ENCODE results near the gene FAM78A.
"Not testable (repeated sequence)": the region's sequence is repeated elsewhere in the genome, so short reads cannot be mapped to it uniquely, and the experiment has no call there.

Gene FAM78A

GRCh38 chr9:131264231-131264630 is 12.1 kb downstream of the FAM78A start:
- DNase-seq (ENCODE audit: low read depth) = no peak

DNA sequence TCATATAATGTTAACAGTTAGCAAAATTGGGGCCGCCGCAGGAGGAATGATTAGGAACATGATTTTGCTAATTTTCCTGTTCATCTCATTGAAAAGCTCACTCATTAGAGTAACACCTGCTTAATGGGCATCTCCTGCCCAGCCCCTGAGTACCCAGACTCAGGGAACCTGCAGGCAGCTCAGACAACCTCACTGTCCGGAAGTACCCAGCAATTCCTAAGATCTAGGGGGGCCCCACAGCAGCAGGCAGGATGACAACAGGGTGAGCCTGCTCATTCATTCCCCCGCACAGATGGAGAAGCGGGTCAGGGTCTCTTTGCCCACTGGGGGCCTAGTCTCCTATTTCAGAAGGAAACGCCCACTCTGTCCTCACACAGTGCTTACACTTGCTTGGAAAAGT is 12.6 kb downstream of the FAM78A start:
- no peak for DNase-seq (ENCODE audit: low read depth)

DNA sequence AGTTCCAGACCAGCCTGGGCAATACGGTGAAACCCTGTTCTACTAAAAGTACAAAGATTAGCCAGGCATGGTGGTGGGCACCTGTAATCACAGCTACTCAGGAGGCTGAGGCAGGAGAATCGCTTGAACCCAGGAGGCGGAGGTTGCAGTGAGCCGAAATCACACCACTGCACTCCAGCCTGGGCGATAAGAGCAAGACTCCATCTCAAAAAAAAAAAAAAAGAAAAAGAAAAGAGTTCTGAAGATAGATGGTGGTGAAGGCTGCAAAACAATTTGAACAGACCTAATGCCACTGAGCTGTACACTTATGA is 13.3 kb downstream of the FAM78A start:
- not testable (repeated sequence) for DNase-seq (ENCODE audit: low read depth)

GRCh38 chr9:131262327-131263032 is 13.8 kb downstream of the FAM78A start:
- DNase-seq (ENCODE audit: low read depth) = no peak

DNA sequence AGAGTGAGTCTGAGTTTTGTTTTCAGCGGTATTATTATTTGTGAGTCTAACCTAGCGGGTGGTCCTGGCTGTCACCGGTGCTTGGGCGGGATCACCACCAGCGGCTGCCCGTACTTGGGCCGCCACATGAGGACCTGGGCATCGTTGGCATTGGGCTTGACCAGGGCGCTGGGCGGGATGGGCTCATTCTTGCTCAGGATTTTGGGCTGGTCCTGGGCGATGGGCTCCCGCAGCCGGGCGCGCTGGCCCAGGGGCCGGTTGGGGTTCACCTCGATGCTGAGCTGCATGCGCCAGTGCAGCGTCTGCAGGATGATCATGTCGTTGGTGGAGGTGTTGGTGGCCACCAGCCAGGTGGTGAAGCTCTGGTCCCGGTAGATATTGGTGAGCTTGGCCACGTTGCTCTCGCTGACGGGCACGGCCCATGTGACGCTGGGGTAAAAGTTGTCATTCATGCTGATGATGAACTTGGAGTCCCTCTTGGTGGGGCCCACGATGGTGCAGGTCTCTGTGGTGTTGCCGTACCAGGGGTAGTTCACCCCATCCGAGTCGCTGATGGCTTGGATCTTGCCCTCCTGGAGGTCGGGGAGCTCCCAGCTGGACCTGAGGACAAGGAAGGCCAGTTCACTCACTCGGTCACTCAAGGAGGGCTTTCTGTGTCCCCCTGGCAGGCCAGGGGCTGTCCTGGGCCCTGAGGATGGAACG is 15.4 kb downstream of the FAM78A start:
- DNase-seq (ENCODE audit: low read depth) = no peak

DNA sequence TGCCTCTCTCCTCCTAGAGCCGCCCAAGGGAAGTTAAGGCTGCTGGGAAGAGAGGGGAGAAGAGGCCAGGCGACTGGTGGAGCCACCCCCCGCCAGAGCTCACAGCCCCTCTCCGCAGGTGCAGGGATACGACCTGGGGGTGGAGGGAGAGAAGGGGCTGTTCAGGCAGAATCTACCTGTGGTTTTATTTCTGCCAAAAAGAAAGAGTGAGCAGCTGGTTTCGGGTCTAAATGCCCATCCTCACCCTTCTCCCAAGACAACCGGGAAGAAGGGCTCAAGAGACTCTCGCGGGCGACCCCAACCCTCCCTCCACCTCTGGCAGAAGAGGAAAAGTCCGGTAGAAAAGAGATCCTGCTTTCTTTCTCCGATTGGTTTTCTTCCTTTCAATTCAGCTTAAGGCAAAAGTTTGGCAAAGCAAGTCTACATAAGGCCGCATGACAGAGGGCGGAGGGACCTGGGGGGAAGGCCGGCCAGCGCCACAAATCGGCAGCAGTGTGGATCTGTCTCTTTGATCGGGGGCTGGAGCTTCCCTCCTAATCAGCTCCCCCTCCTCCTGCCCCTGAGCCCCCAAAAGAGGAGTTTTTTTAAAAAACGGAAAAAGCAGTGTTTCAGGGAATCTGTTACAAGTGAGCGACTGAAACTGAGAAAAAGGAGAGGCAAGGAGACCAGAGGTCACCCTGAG is 16.3 kb downstream of the FAM78A start:
- DNase-seq (ENCODE audit: low read depth) = no peak

DNA sequence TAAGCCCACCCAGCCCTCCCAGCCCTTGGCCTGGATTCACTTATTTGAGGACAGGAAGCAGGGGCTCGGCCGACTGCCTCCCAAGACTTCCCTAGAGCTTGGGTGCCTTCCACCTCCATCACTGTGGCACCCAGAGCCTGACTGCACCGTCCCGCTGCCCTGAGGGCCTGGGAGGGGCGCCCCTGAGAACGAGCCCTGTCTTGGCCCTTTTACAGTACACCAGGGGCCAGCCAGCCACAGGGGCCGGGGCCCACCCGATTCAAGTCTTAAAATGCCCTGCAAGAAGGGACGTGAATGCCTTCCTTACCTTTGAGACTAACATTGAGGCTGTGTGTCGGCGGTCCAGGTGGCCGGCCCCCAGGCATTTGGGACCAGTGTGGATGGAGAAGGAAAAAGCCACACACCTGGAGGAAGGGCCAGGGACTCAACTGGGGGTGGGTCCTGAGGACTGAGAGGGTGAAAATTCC is 16.8 kb downstream of the FAM78A start:
- DNase-seq (ENCODE audit: low read depth) = no peak

GRCh38 chr9:131258698-131259431 is 17.4 kb downstream of the FAM78A start:
- no peak for DNase-seq (ENCODE audit: low read depth)

DNA sequence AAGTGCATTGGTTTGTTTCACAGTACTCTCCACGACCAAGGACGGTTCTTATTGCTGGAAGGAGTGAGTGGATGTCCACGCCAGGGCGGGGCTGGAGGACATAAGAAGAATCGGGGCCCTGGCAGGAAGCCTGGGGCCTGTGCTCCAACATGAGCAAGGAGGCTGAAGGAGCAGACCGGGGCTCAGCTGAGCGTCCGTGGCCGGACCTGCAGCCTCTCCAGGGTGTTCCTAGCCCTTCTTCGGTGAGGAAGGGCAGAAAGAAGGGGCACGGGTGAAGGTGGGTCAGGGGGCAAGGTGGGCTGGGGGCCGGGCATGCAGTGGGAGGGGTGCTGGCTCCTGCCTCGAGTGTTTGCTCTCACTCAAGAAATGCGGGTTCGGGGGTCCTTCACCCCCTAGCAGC is 18.1 kb downstream of the FAM78A start:
- DNase-seq (ENCODE audit: low read depth) = no peak

DNA sequence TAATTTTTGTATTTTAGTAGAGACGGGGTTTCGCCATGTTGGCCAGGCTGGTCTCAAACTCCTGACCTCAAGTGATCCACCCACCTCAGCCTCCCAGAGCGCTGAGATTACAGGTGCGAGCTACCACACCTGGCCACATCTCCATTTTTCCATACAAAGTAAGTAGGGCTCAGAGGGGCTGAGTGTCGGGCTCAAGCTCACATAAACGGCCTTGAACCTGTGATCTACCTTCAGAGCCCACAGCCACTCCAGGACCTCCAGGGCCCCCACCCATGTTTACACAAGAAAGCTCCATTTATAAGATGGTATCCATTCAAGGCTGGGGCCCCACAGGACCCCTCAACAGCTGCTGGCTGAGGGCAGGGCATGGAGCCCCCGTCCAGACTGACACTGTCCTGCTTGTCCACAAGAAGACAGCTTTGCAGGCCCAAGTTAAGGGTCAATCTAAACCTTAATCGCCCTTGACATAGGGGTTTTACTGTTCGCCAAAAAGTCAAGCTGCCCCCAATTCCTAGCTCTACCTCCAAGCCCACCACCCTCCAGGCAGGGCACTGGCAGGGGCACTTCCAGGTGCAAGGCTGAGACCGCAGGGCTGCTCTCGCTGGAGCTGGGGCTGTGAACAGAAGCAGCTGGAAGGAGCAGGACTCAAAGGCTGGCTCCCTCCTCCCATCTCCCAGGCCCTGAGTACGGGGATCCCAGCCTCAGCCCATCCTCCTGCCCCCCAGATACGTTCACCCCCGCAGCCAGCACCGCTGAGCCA is 18.9 kb downstream of the FAM78A start:
- DNase-seq (ENCODE audit: low read depth) = no peak

DNA sequence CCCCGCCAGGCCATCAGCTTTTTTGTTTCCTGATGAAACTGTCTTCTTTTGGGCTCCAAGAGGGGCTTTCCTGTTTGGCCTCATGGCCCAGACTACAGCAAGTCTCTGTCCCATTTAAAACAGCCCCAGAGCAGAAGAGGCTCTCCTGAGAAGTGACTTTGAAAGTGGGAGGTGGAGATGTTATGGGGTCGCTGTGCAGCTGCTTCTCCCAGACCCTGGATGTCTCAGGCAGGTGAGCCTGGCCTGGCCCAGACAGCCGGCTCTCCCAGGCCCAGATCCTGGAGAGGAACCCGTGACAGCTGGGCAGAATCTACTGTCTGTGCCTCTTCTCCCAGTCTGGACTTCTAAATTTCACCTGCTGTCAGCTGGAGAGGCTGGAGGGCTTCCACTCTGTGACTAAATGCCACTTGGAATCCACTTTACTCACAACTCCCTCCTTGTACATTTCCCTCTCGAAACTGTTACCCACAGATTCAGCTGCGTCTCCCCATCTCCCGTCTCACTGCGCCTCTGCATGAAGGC is 20.6 kb downstream of the FAM78A start:
- no peak for DNase-seq (ENCODE audit: low read depth)

DNA sequence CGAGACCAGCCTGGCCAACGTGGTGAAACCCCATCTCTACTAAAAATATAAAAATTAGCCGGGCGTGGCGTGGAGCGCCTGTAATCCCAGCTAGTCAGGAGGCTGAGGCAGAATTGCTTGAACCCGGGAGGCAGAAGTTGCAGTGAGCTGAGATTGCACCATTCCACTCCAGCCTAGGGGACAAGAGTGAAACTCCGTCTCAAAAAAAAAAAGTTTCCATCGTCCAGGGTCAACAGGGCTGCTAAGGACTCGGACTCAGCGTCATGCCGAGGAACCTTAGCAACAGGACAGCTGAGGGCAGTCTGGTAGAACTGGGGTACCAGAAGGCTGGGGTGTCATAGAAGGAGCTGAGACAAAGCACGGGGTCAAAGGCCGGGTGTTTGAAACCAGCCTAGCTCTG is 21.7 kb downstream of the FAM78A start:
- DNase-seq (ENCODE audit: low read depth) = no peak

DNA sequence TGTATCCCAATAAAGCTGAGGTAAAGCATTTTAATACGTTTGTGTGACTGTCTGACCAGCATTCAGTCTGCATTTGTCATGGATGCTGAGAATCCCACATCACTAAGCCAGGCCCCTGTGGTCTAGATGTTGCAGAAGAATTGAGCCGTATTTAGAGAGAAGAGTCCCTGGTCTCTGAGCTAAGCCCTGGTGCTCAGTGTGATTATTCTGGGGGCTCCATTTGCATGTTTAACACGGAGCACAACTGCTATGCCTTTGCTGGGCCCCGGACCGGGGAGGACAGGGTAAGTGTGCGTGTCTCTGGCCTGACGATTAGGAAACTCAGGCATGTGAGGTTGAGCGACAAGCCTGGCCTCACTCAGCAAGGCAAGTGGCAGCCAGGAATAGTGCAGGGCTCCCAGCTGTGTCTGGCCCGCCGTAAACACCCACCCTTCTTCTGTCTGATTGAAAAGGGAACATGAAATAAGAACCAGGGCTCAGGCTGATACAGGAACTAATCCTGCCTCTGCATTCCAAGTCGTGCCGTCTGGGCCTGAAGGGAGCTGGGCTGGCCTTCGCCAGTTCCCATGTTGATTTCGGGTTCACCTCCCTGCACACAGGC is 22.3 kb downstream of the FAM78A start:
- DNase-seq (ENCODE audit: low read depth) = no peak

DNA sequence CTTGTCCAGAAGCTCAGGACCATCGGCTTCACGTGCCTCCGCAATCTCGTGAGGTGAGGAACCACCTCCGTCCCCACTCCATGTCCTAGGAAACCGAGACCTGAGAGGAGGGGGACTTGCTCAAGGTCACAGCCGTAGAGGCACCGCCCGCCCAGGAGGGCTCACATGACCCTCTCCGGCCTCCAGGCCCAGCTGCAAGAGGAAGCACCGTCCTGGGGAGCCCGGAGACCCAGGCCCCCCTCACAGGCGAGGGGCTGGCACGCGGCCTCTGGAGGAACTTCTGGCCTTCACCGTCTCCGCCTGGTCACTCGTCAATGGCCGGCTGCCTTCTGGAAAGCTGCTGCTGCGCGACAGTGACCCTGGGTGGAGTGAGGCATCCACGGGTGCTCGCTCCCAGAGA is 24.2 kb downstream of the FAM78A start:
- DNase-seq (ENCODE audit: low read depth) = no peak

DNA sequence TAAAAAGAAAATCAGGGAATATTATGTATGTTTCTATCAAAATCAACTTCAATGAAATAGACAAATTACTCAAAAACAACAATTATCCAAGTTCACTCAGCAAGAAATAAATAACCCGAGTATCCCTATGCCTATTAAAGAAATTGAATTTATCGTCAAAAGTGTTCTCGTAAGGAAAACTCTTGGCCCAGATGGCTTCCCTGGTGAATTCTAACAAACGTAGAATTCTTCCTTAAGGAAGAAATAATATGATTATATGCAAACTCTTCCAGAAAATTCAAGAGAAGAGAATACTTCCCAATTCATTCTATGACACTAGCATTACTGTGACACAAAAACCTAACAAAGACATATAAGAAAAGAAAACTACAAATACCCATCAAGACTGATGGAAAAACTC is 29.7 kb downstream of the FAM78A start:
- DNase-seq (ENCODE audit: low read depth) = no peak

- DNase-seq (ENCODE audit: low read depth) = not testable (repeated sequence)
Measured at GRCh38 chr9:131244331-131244730, 32.0 kb downstream of the FAM78A start.

- no peak for DNase-seq (ENCODE audit: low read depth)
Measured at GRCh38 chr9:131240047-131240921, 36.0 kb downstream of the FAM78A start.

DNA sequence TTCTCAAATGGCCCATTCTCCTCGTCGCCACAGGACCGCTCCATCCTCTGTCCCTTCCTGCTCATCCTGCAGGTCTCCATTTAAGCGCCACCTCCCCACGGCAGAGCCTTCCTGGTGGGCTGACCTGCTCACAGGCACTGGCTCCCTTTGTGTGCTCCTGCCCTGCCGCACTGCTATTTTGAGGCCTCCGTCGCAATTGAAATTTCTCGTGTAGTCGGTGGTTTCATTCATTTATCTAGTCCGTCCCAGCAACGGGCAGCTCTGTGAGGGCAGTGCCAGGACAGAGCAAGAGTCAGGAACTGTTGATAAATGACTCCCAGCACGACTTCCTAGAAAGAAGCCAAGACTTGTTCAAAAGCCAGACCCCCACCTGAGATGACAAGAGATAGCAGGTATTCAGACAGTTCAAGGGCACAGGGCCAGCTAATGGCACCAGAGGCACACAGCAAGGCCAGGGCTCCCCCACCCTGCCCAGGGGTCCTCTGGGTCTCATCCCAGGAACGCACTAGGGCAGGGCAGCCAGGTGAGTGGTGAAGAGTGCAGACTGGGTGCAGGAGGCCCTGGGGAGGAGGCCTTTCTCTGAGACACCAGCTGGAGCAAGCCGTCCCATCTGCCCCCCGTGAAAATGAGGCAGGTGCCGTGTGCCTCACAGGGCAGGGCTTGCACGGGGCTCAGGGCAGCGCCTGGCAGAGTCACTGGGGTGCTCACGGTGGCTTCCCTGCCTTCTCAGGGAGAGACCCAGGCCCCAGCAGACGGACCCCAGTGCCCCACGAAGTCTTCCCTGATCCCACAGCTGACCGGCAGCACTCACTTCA is 36.9 kb downstream of the FAM78A start:
- no peak for DNase-seq (ENCODE audit: low read depth)

- DNase-seq (ENCODE audit: low read depth) = no peak
Measured at GRCh38 chr9:131238402-131239021, 37.8 kb downstream of the FAM78A start.
